ENCODE measurements around the gene DNAH3. TPM values are rescaled to one million over a fixed set of nuclear protein-coding genes. Genes with fewer than 3 reads are reported as not detected.

The DNAH3 gene
- total RNA-seq, 2 donors from 2014 or later, result 0.40 to 0.82 TPM

- TF ChIP-seq, protein P1, sequence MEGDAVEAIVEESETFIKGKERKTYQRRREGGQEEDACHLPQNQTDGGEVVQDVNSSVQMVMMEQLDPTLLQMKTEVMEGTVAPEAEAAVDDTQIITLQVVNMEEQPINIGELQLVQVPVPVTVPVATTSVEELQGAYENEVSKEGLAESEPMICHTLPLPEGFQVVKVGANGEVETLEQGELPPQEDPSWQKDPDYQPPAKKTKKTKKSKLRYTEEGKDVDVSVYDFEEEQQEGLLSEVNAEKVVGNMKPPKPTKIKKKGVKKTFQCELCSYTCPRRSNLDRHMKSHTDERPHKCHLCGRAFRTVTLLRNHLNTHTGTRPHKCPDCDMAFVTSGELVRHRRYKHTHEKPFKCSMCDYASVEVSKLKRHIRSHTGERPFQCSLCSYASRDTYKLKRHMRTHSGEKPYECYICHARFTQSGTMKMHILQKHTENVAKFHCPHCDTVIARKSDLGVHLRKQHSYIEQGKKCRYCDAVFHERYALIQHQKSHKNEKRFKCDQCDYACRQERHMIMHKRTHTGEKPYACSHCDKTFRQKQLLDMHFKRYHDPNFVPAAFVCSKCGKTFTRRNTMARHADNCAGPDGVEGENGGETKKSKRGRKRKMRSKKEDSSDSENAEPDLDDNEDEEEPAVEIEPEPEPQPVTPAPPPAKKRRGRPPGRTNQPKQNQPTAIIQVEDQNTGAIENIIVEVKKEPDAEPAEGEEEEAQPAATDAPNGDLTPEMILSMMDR (conservative IDR thresholded peaks at IDR 0.05), result no peak
- no peak overlapping the region for H3K4me3 ChIP-seq (ENCODE audit: low read length)
- WGBS, 2 experiments (ENCODE audit: insufficient coverage in 1 of 2, insufficient read length in 1 of 2), result no CpG with 5 or more reads among the region's 1 CpG
- H3K27me3 Mint-ChIP-seq (ENCODE audit: insufficient read depth), result no peaks in the 10 kb centered on the region
- H3K27me3 ChIP-seq (ENCODE audit: control insufficient read depth, insufficient read depth, low read length, poor library complexity, severe bottlenecking), result no peaks in the 10 kb centered on the region
- no peak overlapping the region for H3K9ac ChIP-seq (ENCODE audit: extremely low read depth, low read length, poor library complexity, severe bottlenecking)
- no peaks in the 10 kb centered on the region for H3K9me3 Mint-ChIP-seq
- no peak overlapping the region for H3K27ac Mint-ChIP-seq
- H3K9me3 ChIP-seq (ENCODE audit: control insufficient read depth, low read length), result no peaks in the 10 kb centered on the region
- H3K4me1 Mint-ChIP-seq, result peaks cover 19% of the 10 kb centered on the region
- no peak for DNase-seq
- no peak overlapping the region for H3K27ac ChIP-seq (ENCODE audit: low read depth, low read length)
- H3K4me1 ChIP-seq (ENCODE audit: control insufficient read depth, insufficient read depth, low read length), result peaks cover 3% of the 10 kb centered on the region
- no peak overlapping the region for H3K4me3 Mint-ChIP-seq
- H3K36me3 ChIP-seq (ENCODE audit: control insufficient read depth, insufficient read depth, low read length), result peaks cover 26% of the 10 kb centered on the region
- H3K36me3 Mint-ChIP-seq (ENCODE audit: low read depth), result peaks cover 34% of the 10 kb centered on the region
Observed at GRCh38 chr16:20887207-20887606, 263.4 kb downstream of the DNAH3 start.

GRCh38 chr16:20886320-20886719 is 264.3 kb downstream of the DNAH3 start:
- Mint-ChIP-seq H3K27ac (no peak overlapping the region), H3K4me3 (no peak overlapping the region), H3K4me1 (peaks cover 19% of the 10 kb centered on the region), H3K36me3 (ENCODE audit: low read depth) (peaks cover 25% of the 10 kb centered on the region), H3K27me3 (ENCODE audit: insufficient read depth) (no peaks in the 10 kb centered on the region), H3K9me3 (no peaks in the 10 kb centered on the region)
- DNase-seq, result no peak
- no peaks in the 10 kb centered on the region for H3K27me3 ChIP-seq (ENCODE audit: control insufficient read depth, insufficient read depth, low read length, poor library complexity, severe bottlenecking)
- H3K27ac ChIP-seq (ENCODE audit: low read depth, low read length), result no peak overlapping the region
- no peak overlapping the region for H3K4me3 ChIP-seq (ENCODE audit: low read length)
- WGBS, 2 experiments (ENCODE audit: insufficient coverage in 1 of 2, insufficient read length in 1 of 2), result 0% methylated on average over 1 of the region's 1 CpG
- H3K9me3 ChIP-seq (ENCODE audit: control insufficient read depth, low read length), result no peaks in the 10 kb centered on the region
- H3K4me1 ChIP-seq (ENCODE audit: control insufficient read depth, insufficient read depth, low read length), result peaks cover 3% of the 10 kb centered on the region
- TF ChIP-seq, protein P1 (conservative IDR thresholded peaks at IDR 0.05), result no peak
- peaks cover 19% of the 10 kb centered on the region for H3K36me3 ChIP-seq (ENCODE audit: control insufficient read depth, insufficient read depth, low read length)
- no peak overlapping the region for H3K9ac ChIP-seq (ENCODE audit: extremely low read depth, low read length, poor library complexity, severe bottlenecking)

DNA sequence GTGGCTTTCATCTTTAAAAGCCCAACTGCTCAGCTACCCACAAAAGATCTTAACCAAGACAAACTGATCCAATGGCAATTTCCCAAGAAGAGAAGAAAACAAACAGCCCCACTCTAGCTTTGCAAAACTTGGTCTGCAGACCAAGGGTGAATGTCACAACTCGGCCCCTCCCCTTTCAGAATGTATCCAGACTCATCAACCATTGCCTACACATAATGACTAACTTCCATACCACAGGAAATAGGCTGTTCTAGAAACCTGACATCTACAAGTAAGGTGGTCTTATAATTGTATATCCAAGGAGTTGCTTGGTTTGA is 266.4 kb downstream of the DNAH3 start:
- H3K36me3 ChIP-seq (ENCODE audit: control insufficient read depth, insufficient read depth, low read length), result peaks cover 14% of the 10 kb centered on the region
- H3K4me3 Mint-ChIP-seq, result no peak overlapping the region
- no peaks in the 10 kb centered on the region for H3K9me3 Mint-ChIP-seq
- WGBS, 2 experiments (ENCODE audit: insufficient coverage in 1 of 2, insufficient read length in 1 of 2), result 85% methylated on average over 1 of the region's 1 CpG; no CpG with 5 or more reads in 1 of the 2 experiments
- no peak overlapping the region for H3K27ac ChIP-seq (ENCODE audit: low read depth, low read length)
- peaks cover 16% of the 10 kb centered on the region for H3K4me1 Mint-ChIP-seq
- H3K27me3 ChIP-seq (ENCODE audit: control insufficient read depth, insufficient read depth, low read length, poor library complexity, severe bottlenecking), result no peaks in the 10 kb centered on the region
- H3K9ac ChIP-seq (ENCODE audit: extremely low read depth, low read length, poor library complexity, severe bottlenecking), result no peak overlapping the region
- no peak overlapping the region for H3K27ac Mint-ChIP-seq
- TF ChIP-seq, protein P1 (conservative IDR thresholded peaks at IDR 0.05), result no peak
- H3K4me1 ChIP-seq (ENCODE audit: control insufficient read depth, insufficient read depth, low read length), result peaks cover 3% of the 10 kb centered on the region
- no peaks in the 10 kb centered on the region for H3K27me3 Mint-ChIP-seq (ENCODE audit: insufficient read depth)
- H3K9me3 ChIP-seq (ENCODE audit: control insufficient read depth, low read length), result no peaks in the 10 kb centered on the region
- H3K4me3 ChIP-seq (ENCODE audit: low read length), result no peak overlapping the region
- peaks cover 16% of the 10 kb centered on the region for H3K36me3 Mint-ChIP-seq (ENCODE audit: low read depth)
- DNase-seq, result no peak

Data from endodermal cell (in vitro differentiated cells).